ENCODE data around the gene ALDH1A1.

DNA sequence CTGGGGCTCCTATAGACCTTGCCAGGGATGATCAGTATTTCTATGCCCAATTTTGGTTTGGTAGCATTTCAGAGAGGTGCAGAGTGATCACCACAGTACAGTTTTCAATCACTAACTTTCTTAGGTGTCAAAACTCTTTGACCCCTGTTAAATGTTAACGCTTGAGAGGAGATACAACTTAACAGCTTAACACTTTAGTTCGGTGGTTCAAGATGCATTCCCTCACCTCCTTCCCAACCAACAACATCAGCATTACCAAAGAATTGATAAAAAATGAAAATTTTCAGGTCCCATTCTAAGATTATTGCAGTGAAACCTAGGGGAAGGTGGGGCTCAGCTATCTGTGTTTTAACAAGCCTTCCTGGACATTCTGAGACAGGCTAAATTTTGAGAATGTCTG, 16.2 kb downstream of the ALDH1A1 start:
- TF ChIP-seq, protein P1, sequence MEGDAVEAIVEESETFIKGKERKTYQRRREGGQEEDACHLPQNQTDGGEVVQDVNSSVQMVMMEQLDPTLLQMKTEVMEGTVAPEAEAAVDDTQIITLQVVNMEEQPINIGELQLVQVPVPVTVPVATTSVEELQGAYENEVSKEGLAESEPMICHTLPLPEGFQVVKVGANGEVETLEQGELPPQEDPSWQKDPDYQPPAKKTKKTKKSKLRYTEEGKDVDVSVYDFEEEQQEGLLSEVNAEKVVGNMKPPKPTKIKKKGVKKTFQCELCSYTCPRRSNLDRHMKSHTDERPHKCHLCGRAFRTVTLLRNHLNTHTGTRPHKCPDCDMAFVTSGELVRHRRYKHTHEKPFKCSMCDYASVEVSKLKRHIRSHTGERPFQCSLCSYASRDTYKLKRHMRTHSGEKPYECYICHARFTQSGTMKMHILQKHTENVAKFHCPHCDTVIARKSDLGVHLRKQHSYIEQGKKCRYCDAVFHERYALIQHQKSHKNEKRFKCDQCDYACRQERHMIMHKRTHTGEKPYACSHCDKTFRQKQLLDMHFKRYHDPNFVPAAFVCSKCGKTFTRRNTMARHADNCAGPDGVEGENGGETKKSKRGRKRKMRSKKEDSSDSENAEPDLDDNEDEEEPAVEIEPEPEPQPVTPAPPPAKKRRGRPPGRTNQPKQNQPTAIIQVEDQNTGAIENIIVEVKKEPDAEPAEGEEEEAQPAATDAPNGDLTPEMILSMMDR (conservative IDR thresholded peaks at IDR 0.05 in 1 of 2, IDR thresholded peaks at IDR 0.05 in 1 of 2; ENCODE audit: extremely low read depth in 1 of 2, insufficient read depth in 1 of 2, low read depth in 1 of 2, low read length in 2 of 2) = no peak
- no peak for TF ChIP-seq EZH2 (IDR thresholded peaks at IDR 0.05; ENCODE audit: borderline replicate concordance, low read length)
